K562 (cell line): ENCODE results near the gene CLEC4M. TPM values are rescaled to one million over a fixed set of nuclear protein-coding genes. Genes with fewer than 3 reads are reported as not detected.
A peak's percentile ranks its signal among the peaks of the same experiment; 100 is the strongest.

ENCODE experiments used
- ARID1B ChIP-seq: fragments of 450-650 bp; IDR thresholded peaks from 2 replicates; pipeline ENCODE4 v1.6.1; 2016; ENCODE audit warnings: antibody characterized with exemption, mild to moderate bottlenecking, inconsistent platforms
- BCLAF1 ChIP-seq, 2 experiments: fragments of 450-650 bp in 1 of 2; IDR thresholded peaks; 2 replicates each; pipeline ENCODE4 v1.6.1; 2011 to 2017; ENCODE audit warnings: low read depth in 2 of 2, antibody characterized with exemption in 1 of 2, borderline replicate concordance in 1 of 2, low read length in 1 of 2, mild to moderate bottlenecking in 1 of 2, mixed read lengths in 1 of 2; ENCODE audit not compliant: control insufficient read depth in 1 of 2
- CBFA2T2 ChIP-seq: fragments of 450-650 bp; conservative IDR thresholded peaks from 2 replicates; pipeline ENCODE4 v1.6.1; 2017; ENCODE audit warnings: mild to moderate bottlenecking
- E2F3 ChIP-seq: fragments of 250-450 bp; sonication (Bioruptor Pico); IDR thresholded peaks from 2 replicates; pipeline ENCODE4 v1.4.0; 2020; ENCODE audit warnings: mild to moderate bottlenecking
- EP300 ChIP-seq: IDR thresholded peaks from 2 replicates; pipeline ENCODE4 v1.6.1; 2012; ENCODE audit warnings: low read length, improper control_type of control experiment
- FOXK1 ChIP-seq: sonication (generic); formaldehyde crosslinking; IDR thresholded peaks from 2 replicates; pipeline ENCODE4 v1.8.0; 2022; ENCODE audit warnings: missing genetic modification reagents, mild to moderate bottlenecking, borderline replicate concordance
- KLF16 ChIP-seq: IDR thresholded peaks from 2 replicates; pipeline ENCODE4 v1.6.1; 2016; ENCODE audit warnings: antibody characterized with exemption
- RBM15 ChIP-seq: fragments of 200-400 bp; formaldehyde crosslinking; IDR thresholded peaks from 2 replicates; pipeline ENCODE4 v1.6.1; 2018; ENCODE audit warnings: mild to moderate bottlenecking, low read length, moderate library complexity; ENCODE audit not compliant: insufficient read depth
- REST ChIP-seq, 2 experiments: fragments of 450-650 bp; formaldehyde crosslinking in 1 of 2; IDR thresholded peaks; 2 replicates each; pipeline versions ENCODE4 v1.4.0 to v1.6.1; 2014 to 2020; ENCODE audit warnings: mild to moderate bottlenecking in 2 of 2, borderline replicate concordance in 1 of 2, low read depth in 1 of 2
- RUNX1 ChIP-seq: sonication (generic); IDR thresholded peaks from 2 replicates; pipeline ENCODE4 v1.6.1; 2016; ENCODE audit warnings: antibody characterized with exemption, low read depth
- SIRT6 ChIP-seq: IDR thresholded peaks from one replicate; pipeline ENCODE4 v1.6.1; 2012; ENCODE audit warnings: low read depth, mild to moderate bottlenecking, control low read depth, inconsistent platforms, low read length, moderate library complexity
- TFAP4 ChIP-seq: sonication (generic); formaldehyde crosslinking; IDR thresholded peaks from 2 replicates; pipeline ENCODE4 v1.8.0; 2022; ENCODE audit warnings: missing genetic modification reagents, mild to moderate bottlenecking, moderate library complexity, borderline replicate concordance
- ZC3H8 ChIP-seq: fragments of 450-650 bp; IDR thresholded peaks from 2 replicates; pipeline ENCODE4 v1.6.1; 2017
- ZNF436 ChIP-seq: fragments of 250-450, 450-650 bp; sonication (Bioruptor Pico); formaldehyde crosslinking; IDR thresholded peaks from 2 replicates; pipeline ENCODE4 v1.7.0; 2020; ENCODE audit warnings: mild to moderate bottlenecking
- polyA plus RNA-seq, 8 experiments: library from polyadenylated mRNA; depleted of rRNA in 4 of 8; stranded (reverse) in 5 of 8; unstranded in 3 of 8; fragments of >200 nt; fragmentation: Nextera tagmentation in 2 of 8; fragmentation: Illumina TruSeq in 1 of 8; extraction: Ambion mirVana in 2 of 8; extraction: Trizol in 1 of 8; gene quantifications; 2 replicates each; pipeline versions ENCODE4 v1.2.1 to v1.2.3, GENCODE V29; 2011 to 2014; ENCODE audit warnings: inconsistent platforms in 1 of 8, missing spikeins in 1 of 8
- total RNA-seq, 7 experiments: library from RNA; depleted of rRNA in 6 of 7; stranded (reverse); fragments of >200 nt in 6 of 7; fragmentation: Illumina TruSeq in 2 of 7; extraction: Trizol in 2 of 7; gene quantifications; 2 replicates each; pipeline versions ENCODE4 v1.2.1 to v1.2.3, GENCODE V29; 2011 to 2021; ENCODE audit warnings: low replicate concordance in 1 of 7
- TF ChIP-seq, protein P1 (sequence below): fragments of 450-650 bp; formaldehyde crosslinking; conservative IDR thresholded peaks from 2 replicates; pipeline ENCODE4 v1.4.0; 2022; ENCODE audit warnings: mild to moderate bottlenecking, missing genetic modification characterization

CLEC4M gene
- total and polyA plus RNA-seq, 9 of the 15 experiments (the other 6 are each of a cell fraction or from before 2014, with no cell fraction given): 0.08 to 0.18 TPM; not detected in 7

DNA sequence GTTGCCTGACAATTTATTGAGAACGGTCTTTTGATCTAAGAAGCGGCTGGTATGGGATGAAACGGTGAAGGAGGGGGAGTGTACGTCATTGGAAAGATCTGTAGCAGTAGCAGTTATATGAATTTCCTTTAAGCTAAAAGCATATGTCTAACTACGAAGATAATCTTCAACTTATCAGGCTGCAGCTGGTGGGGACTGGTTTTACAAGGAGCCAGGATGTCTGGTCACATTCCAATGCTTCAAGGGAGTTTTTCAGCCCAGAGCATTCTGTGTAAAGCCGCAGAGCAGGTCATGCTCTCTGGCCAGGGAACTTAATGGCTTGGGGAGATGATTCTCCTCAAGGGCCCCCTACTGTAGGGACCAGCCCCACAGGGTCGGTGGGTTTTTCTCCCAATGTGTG, 29.2 kb downstream of the CLEC4M start (continued):
- TF ChIP-seq REST (IDR thresholded peaks at IDR 0.05; ENCODE audit: borderline replicate concordance): peak; percentile 81
- TF ChIP-seq REST (CRISPR knock-in tag; IDR thresholded peaks at IDR 0.05; ENCODE audit: low read depth): no peak
- peak; percentile 41; the same call in 1 of the 2 replicates for TF ChIP-seq ARID1B
- no peak for TF ChIP-seq RUNX1
- TF ChIP-seq E2F3 (CRISPR knock-in tag): no peak
- TF ChIP-seq FOXK1 (CRISPR knock-in tag): no peak
- TF ChIP-seq TFAP4 (CRISPR knock-in tag): no peak
- TF ChIP-seq ZC3H8: no peak
- TF ChIP-seq EP300: 0 out of 2 replicates have a peak, but pooled peaks have one; percentile 11
- TF ChIP-seq ZNF436 (CRISPR knock-in tag): no peak
- TF ChIP-seq RBM15: no peak
- 0 out of 2 replicates have a peak, but pooled peaks have one; percentile 17 for TF ChIP-seq CBFA2T2
- TF ChIP-seq KLF16: peak; percentile 44; the same call in 1 of the 2 replicates
- TF ChIP-seq, protein P1, sequence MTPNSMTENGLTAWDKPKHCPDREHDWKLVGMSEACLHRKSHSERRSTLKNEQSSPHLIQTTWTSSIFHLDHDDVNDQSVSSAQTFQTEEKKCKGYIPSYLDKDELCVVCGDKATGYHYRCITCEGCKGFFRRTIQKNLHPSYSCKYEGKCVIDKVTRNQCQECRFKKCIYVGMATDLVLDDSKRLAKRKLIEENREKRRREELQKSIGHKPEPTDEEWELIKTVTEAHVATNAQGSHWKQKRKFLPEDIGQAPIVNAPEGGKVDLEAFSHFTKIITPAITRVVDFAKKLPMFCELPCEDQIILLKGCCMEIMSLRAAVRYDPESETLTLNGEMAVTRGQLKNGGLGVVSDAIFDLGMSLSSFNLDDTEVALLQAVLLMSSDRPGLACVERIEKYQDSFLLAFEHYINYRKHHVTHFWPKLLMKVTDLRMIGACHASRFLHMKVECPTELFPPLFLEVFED (CRISPR knock-in tag): no peak
- no peak for TF ChIP-seq BCLAF1 (IDR thresholded peaks at IDR 0.05; ENCODE audit: borderline replicate concordance in 1 of 2, control insufficient read depth in 1 of 2, low read depth in 2 of 2, low read length in 1 of 2)
- TF ChIP-seq SIRT6: no peak
